Measurements from ENCODE around the gene NPBWR2.
A peak's percentile ranks its signal among the peaks of the same experiment; 100 is the strongest.

GRCh38 chr20:64083378-64083803, 24.0 kb downstream of the NPBWR2 start:
- TF ChIP-seq POLR2A (IDR thresholded peaks at IDR 0.05) (no peak), CTCF (IDR thresholded peaks at IDR 0.05) (peak; percentile 31 to 53 (median 46)), POLR2AphosphoS5 (IDR thresholded peaks at IDR 0.05) (no peak)

Measured in transverse colon (tissue), 4 donors.